Measurements from ENCODE around the gene STX17.
A peak's percentile ranks its signal among the peaks of the same experiment; 100 is the strongest.
"Not testable (repeated sequence)": the region's sequence is repeated elsewhere in the genome, so short reads cannot be mapped to it uniquely, and the experiment has no call there.

STX17 gene

GRCh38 chr9:99967457-99967856 is 61.0 kb downstream of the STX17 start:
- no peak for DNase-seq (ENCODE audit: low read depth)

GRCh38 chr9:99970481-99970880 is 64.0 kb downstream of the STX17 start:
- no peak for DNase-seq (ENCODE audit: low read depth)

GRCh38 chr9:99971410-99971809 is 65.0 kb downstream of the STX17 start:
- DNase-seq (ENCODE audit: low read depth), result no peak

- no peak for DNase-seq (ENCODE audit: low read depth)
Measured at GRCh38 chr9:99973455-99973854, 67.0 kb downstream of the STX17 start.

- DNase-seq (ENCODE audit: low read depth), result no peak
Measured at GRCh38 chr9:99977033-99977792, 70.8 kb downstream of the STX17 start.

GRCh38 chr9:99978221-99978620 is 71.8 kb downstream of the STX17 start:
- no peak for DNase-seq (ENCODE audit: low read depth)

- DNase-seq (ENCODE audit: low read depth), result no peak
Measured at GRCh38 chr9:99980598-99980997, 74.1 kb downstream of the STX17 start.

GRCh38 chr9:99986642-99987041 is 80.2 kb downstream of the STX17 start:
- DNase-seq (ENCODE audit: low read depth), result no peak

GRCh38 chr9:99990508-99990907 is 84.1 kb downstream of the STX17 start:
- not testable (repeated sequence) for DNase-seq (ENCODE audit: low read depth)

GRCh38 chr9:99998266-99998665 is 91.8 kb downstream of the STX17 start:
- no peak for DNase-seq (ENCODE audit: low read depth)

- no peak for DNase-seq (ENCODE audit: low read depth)
Measured at GRCh38 chr9:99998866-99999265, 92.4 kb downstream of the STX17 start.

- no peak for DNase-seq (ENCODE audit: low read depth)
Measured at GRCh38 chr9:99999797-100000196, 93.3 kb downstream of the STX17 start.

- DNase-seq (ENCODE audit: low read depth), result peak; percentile 66
Measured at GRCh38 chr9:100011062-100011681, 104.7 kb downstream of the STX17 start.

- no peak for DNase-seq (ENCODE audit: low read depth)
Measured at GRCh38 chr9:100012279-100012678, 105.8 kb downstream of the STX17 start.

- DNase-seq (ENCODE audit: low read depth), result no peak
Measured at GRCh38 chr9:100013573-100013972, 107.1 kb downstream of the STX17 start.

- DNase-seq (ENCODE audit: low read depth), result no peak
Measured at GRCh38 chr9:100014846-100015245, 108.4 kb downstream of the STX17 start.

GRCh38 chr9:100019541-100019940 is 113.1 kb downstream of the STX17 start:
- DNase-seq (ENCODE audit: low read depth), result no peak

Data from iris pigment epithelial cell (primary cell).